Measurements from ENCODE around the gene PUM1.

- TF ChIP-seq, protein P1, sequence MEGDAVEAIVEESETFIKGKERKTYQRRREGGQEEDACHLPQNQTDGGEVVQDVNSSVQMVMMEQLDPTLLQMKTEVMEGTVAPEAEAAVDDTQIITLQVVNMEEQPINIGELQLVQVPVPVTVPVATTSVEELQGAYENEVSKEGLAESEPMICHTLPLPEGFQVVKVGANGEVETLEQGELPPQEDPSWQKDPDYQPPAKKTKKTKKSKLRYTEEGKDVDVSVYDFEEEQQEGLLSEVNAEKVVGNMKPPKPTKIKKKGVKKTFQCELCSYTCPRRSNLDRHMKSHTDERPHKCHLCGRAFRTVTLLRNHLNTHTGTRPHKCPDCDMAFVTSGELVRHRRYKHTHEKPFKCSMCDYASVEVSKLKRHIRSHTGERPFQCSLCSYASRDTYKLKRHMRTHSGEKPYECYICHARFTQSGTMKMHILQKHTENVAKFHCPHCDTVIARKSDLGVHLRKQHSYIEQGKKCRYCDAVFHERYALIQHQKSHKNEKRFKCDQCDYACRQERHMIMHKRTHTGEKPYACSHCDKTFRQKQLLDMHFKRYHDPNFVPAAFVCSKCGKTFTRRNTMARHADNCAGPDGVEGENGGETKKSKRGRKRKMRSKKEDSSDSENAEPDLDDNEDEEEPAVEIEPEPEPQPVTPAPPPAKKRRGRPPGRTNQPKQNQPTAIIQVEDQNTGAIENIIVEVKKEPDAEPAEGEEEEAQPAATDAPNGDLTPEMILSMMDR (IDR thresholded peaks at IDR 0.05), result peak; percentile 85
- TF ChIP-seq ZFX (IDR thresholded peaks at IDR 0.05; ENCODE audit: borderline replicate concordance), result no peak
Measured at GRCh38 chr1:30929135-30929889, 136.2 kb downstream of the PUM1 start.

Measured in 22Rv1 (cell line).